Neural cell (in vitro differentiated cells): Measurements from ENCODE around the gene HCST. TPM values are rescaled to one million over a fixed set of nuclear protein-coding genes. Genes with fewer than 3 reads are reported as not detected.

Source experiments
- H2AFZ ChIP-seq: fragments of 200-600, 300-800 bp; sonication (generic), shearing (Covaris generic); 2 replicates; pipeline ENCODE4 v1.6.0; 2014; ENCODE audit warnings: low read depth, mild to moderate bottlenecking, antibody characterized with exemption, low read length, moderate library complexity
- H3F3A ChIP-seq: fragments of 200-600 bp; shearing (Covaris generic); 2 replicates; pipeline ENCODE4 v1.6.1; 2016; ENCODE audit warnings: mild to moderate bottlenecking, moderate library complexity, mixed read lengths, antibody characterized with exemption, low read length; ENCODE audit not compliant: insufficient read depth, poor library complexity, severe bottlenecking
- H3K27ac ChIP-seq: fragments of 200-600, 300-800 bp; sonication (generic), shearing (Covaris generic); 2 replicates; pipeline ENCODE4 v1.5.1; 2014; ENCODE audit warnings: mild to moderate bottlenecking, low read length, moderate library complexity
- H3K27me3 ChIP-seq: fragments of 300-800, 200-600 bp; sonication (generic), shearing (Covaris generic); 2 replicates; pipeline ENCODE4 v1.6.0; 2014; ENCODE audit warnings: mild to moderate bottlenecking, low read depth, low read length, moderate library complexity; ENCODE audit not compliant: insufficient read depth
- H3K36me3 ChIP-seq: fragments of 300-800, 200-600 bp; sonication (generic), shearing (Covaris generic); 2 replicates; pipeline ENCODE4 v1.5.1; 2014; ENCODE audit warnings: mild to moderate bottlenecking, antibody characterized with exemption, low read length, moderate library complexity; ENCODE audit not compliant: insufficient read depth
- H3K4me2 ChIP-seq: fragments of 300-800, 200-600 bp; sonication (generic), shearing (Covaris generic); 2 replicates; pipeline ENCODE4 v1.6.0; 2014; ENCODE audit warnings: mild to moderate bottlenecking, low read length
- H3K4me3 ChIP-seq: fragments of 300-800, 200-600 bp; sonication (generic), shearing (Covaris generic); 2 replicates; pipeline ENCODE4 v1.5.1; 2014; ENCODE audit warnings: mild to moderate bottlenecking, low read length, moderate library complexity
- H3K79me2 ChIP-seq: fragments of 200-600 bp; shearing (Covaris generic); replicated peaks from 2 replicates; pipeline ENCODE4 v1.6.0; 2014; ENCODE audit warnings: mild to moderate bottlenecking, low read length, moderate library complexity; ENCODE audit not compliant: insufficient read depth
- H3K9ac ChIP-seq: fragments of 300-800, 200-600 bp; sonication (generic), shearing (Covaris generic); 2 replicates; pipeline ENCODE4 v1.6.1; 2016; ENCODE audit warnings: mild to moderate bottlenecking, low read length, mixed read lengths
- H3K9me2 ChIP-seq: fragments of 200-600 bp; shearing (Covaris generic); 2 replicates; pipeline ENCODE4 v1.6.1; 2016; ENCODE audit warnings: mild to moderate bottlenecking, low read length, mixed read lengths; ENCODE audit not compliant: insufficient read depth
- H3K9me3 ChIP-seq: fragments of 200-600, 300-800 bp; sonication (generic), shearing (Covaris generic); 2 replicates; pipeline ENCODE4 v1.6.1; 2016; ENCODE audit warnings: mild to moderate bottlenecking, mixed run types, low read length, moderate library complexity, mixed read lengths
- H4K20me1 ChIP-seq: fragments of 200-600 bp; shearing (Covaris generic); 2 replicates; pipeline ENCODE4 v1.6.1; 2016; ENCODE audit warnings: mild to moderate bottlenecking, mixed run types; ENCODE audit not compliant: insufficient read depth
- EP300 ChIP-seq: fragments of 450-650 bp; conservative IDR thresholded peaks from 2 replicates; pipeline ENCODE4 v1.6.1; 2014; ENCODE audit warnings: antibody characterized with exemption, mild to moderate bottlenecking, moderate library complexity; ENCODE audit not compliant: poor library complexity, severe bottlenecking
- EZH2 ChIP-seq: fragments of 200-600, 300-800 bp; shearing (Covaris generic), sonication (generic); IDR thresholded peaks from 2 replicates; pipeline ENCODE4 v1.6.1; 2014; ENCODE audit warnings: antibody characterized with exemption, low read length, borderline replicate concordance, mild to moderate bottlenecking; ENCODE audit not compliant: insufficient read depth, poor library complexity, severe bottlenecking
- MXI1 ChIP-seq: fragments of 450-650 bp; conservative IDR thresholded peaks from 2 replicates; pipeline ENCODE4 v1.6.1; 2014; ENCODE audit warnings: antibody characterized with exemption, mild to moderate bottlenecking; ENCODE audit not compliant: poor library complexity, severe bottlenecking
- POLR2AphosphoS5 ChIP-seq: IDR thresholded peaks from 2 replicates; pipeline ENCODE4 v1.6.1; 2012
- RAD21 ChIP-seq: fragments of 450-650 bp; conservative IDR thresholded peaks from 2 replicates; pipeline ENCODE4 v1.6.1; 2014; ENCODE audit warnings: antibody characterized with exemption, mild to moderate bottlenecking, moderate library complexity
- SMC3 ChIP-seq: fragments of 450-650 bp; conservative IDR thresholded peaks from 2 replicates; pipeline ENCODE4 v1.6.1; 2014; ENCODE audit warnings: antibody characterized with exemption, mild to moderate bottlenecking, moderate library complexity; ENCODE audit not compliant: poor library complexity
- TAF1 ChIP-seq: IDR thresholded peaks from 2 replicates; pipeline ENCODE4 v1.6.1; 2012; ENCODE audit warnings: low read depth
- polyA plus RNA-seq: library from polyadenylated mRNA; depleted of rRNA; stranded (reverse); fragments of >200 nt; gene quantifications from 2 replicates; pipeline ENCODE4 v1.2.3, GENCODE V29; 2014
- TF ChIP-seq, protein P1 (sequence below): IDR thresholded peaks from 2 replicates; pipeline ENCODE4 v1.6.1; 2012; ENCODE audit warnings: borderline replicate concordance
- TF ChIP-seq, protein P2 (sequence below): fragments of 450-650 bp; IDR thresholded peaks from 2 replicates; pipeline ENCODE4 v1.5.1; 2014; ENCODE audit warnings: antibody characterized with exemption, mild to moderate bottlenecking, moderate library complexity; ENCODE audit not compliant: poor library complexity, severe bottlenecking

The HCST gene
- polyA plus RNA-seq, 1 donor from 2014 or later, result not detected

GRCh38 chr19:35931161-35931873 lies 29.0 kb downstream of the HCST start:
- peaks cover 3% of the 10 kb centered on the region for H3F3A ChIP-seq
- peak overlapping the region; percentile 67 for H3K4me3 ChIP-seq
- TF ChIP-seq RAD21 (peak; percentile 100), EP300 (peak; percentile 52), TAF1 (peak; percentile 74), SMC3 (peak; percentile 97), MXI1 (peak; percentile 91), POLR2AphosphoS5 (peak; percentile 91), EZH2 (no peak)
- TF ChIP-seq, protein P1, sequence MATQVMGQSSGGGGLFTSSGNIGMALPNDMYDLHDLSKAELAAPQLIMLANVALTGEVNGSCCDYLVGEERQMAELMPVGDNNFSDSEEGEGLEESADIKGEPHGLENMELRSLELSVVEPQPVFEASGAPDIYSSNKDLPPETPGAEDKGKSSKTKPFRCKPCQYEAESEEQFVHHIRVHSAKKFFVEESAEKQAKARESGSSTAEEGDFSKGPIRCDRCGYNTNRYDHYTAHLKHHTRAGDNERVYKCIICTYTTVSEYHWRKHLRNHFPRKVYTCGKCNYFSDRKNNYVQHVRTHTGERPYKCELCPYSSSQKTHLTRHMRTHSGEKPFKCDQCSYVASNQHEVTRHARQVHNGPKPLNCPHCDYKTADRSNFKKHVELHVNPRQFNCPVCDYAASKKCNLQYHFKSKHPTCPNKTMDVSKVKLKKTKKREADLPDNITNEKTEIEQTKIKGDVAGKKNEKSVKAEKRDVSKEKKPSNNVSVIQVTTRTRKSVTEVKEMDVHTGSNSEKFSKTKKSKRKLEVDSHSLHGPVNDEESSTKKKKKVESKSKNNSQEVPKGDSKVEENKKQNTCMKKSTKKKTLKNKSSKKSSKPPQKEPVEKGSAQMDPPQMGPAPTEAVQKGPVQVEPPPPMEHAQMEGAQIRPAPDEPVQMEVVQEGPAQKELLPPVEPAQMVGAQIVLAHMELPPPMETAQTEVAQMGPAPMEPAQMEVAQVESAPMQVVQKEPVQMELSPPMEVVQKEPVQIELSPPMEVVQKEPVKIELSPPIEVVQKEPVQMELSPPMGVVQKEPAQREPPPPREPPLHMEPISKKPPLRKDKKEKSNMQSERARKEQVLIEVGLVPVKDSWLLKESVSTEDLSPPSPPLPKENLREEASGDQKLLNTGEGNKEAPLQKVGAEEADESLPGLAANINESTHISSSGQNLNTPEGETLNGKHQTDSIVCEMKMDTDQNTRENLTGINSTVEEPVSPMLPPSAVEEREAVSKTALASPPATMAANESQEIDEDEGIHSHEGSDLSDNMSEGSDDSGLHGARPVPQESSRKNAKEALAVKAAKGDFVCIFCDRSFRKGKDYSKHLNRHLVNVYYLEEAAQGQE, result peak; percentile 86
- TF ChIP-seq, protein P2, sequence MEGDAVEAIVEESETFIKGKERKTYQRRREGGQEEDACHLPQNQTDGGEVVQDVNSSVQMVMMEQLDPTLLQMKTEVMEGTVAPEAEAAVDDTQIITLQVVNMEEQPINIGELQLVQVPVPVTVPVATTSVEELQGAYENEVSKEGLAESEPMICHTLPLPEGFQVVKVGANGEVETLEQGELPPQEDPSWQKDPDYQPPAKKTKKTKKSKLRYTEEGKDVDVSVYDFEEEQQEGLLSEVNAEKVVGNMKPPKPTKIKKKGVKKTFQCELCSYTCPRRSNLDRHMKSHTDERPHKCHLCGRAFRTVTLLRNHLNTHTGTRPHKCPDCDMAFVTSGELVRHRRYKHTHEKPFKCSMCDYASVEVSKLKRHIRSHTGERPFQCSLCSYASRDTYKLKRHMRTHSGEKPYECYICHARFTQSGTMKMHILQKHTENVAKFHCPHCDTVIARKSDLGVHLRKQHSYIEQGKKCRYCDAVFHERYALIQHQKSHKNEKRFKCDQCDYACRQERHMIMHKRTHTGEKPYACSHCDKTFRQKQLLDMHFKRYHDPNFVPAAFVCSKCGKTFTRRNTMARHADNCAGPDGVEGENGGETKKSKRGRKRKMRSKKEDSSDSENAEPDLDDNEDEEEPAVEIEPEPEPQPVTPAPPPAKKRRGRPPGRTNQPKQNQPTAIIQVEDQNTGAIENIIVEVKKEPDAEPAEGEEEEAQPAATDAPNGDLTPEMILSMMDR, result peak; percentile 100
- no peaks in the 10 kb centered on the region for H3K27me3 ChIP-seq
- H3K27ac ChIP-seq, result peak overlapping the region; percentile 77
- H3K9me3 ChIP-seq, result no peaks in the 10 kb centered on the region
- peak overlapping the region; percentile 79 for H3K4me2 ChIP-seq
- H3K9ac ChIP-seq, result peak overlapping the region; percentile 76
- H3K79me2 ChIP-seq, result peaks cover 11% of the 10 kb centered on the region
- no peaks in the 10 kb centered on the region for H3K36me3 ChIP-seq
- no peaks in the 10 kb centered on the region for H3K9me2 ChIP-seq
- H2AFZ ChIP-seq, result peak overlapping the region; percentile 73
- H4K20me1 ChIP-seq, result no peaks in the 10 kb centered on the region

DNA sequence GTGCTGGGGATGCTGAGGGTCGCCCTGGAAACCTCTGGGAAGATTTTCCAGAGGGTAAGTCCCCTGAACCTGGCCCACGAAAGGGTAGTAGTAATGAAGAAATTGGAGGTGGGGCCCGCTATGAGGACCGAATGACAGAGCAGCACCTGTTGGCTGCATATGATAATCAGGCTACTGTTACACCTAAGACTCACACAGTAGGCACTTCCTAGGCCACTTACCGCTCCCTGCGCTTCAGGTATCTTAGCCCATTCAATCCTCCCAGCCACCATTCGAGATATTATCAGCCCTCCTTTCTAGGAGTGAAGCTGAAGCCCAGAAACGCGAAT lies 29.5 kb downstream of the HCST start:
- H2AFZ ChIP-seq, result peak overlapping the region; percentile 16
- no peak overlapping the region for H3K4me2 ChIP-seq
- no peaks in the 10 kb centered on the region for H4K20me1 ChIP-seq
- H3K9me3 ChIP-seq, result no peaks in the 10 kb centered on the region
- peaks cover 15% of the 10 kb centered on the region for H3K79me2 ChIP-seq
- H3K9ac ChIP-seq, result no peak overlapping the region
- TF ChIP-seq RAD21, result no peak
- TF ChIP-seq SMC3, result no peak
- TF ChIP-seq POLR2AphosphoS5, result no peak
- no peak for TF ChIP-seq TAF1
- TF ChIP-seq, protein P2, result no peak
- TF ChIP-seq EZH2, result no peak
- no peak for TF ChIP-seq MXI1
- no peak for TF ChIP-seq EP300
- TF ChIP-seq, protein P1, result no peak
- H3F3A ChIP-seq, result peaks cover 3% of the 10 kb centered on the region
- H3K27me3 ChIP-seq, result no peaks in the 10 kb centered on the region
- no peaks in the 10 kb centered on the region for H3K36me3 ChIP-seq
- H3K4me3 ChIP-seq, result peak overlapping the region; percentile 67
- no peaks in the 10 kb centered on the region for H3K9me2 ChIP-seq
- H3K27ac ChIP-seq, result no peak overlapping the region
